ENCODE measurements around the gene ACTR6. TPM values are rescaled to one million over a fixed set of nuclear protein-coding genes. Genes with fewer than 3 reads are reported as not detected.

Gene ACTR6
- total and polyA plus RNA-seq, 2 of the 4 experiments (the other 2 are of a cell fraction) = 9.7 to 10.2 TPM

DNA sequence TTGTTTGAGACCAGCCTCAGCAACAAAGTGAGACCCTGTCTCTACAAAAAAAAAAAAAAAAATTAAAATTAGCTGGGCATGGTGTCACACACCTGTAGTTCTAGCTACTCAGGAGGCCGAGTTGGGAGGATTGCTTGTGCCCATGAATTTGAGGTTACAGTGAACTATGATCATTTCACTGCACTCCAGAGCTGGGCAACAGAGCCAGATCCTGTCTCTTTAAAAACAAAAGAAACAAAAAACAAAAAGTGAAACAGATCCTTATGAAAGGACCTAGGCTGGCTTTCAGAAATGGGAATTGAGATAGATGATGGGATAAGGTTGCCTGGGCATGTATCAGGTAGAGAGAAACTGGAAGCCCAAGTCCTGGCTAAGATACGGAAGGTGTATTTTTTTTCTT lies 13.9 kb downstream of the ACTR6 start:
- Histone ChIP-seq H2AK5ac (ENCODE audit: low read depth, low read length) (no peak overlapping the region), H3K27ac (ENCODE audit: insufficient read depth, low read length) (no peak overlapping the region), H2BK120ac (ENCODE audit: low read depth, low read length) (no peak overlapping the region), H3K9me3 (ENCODE audit: control insufficient read depth, insufficient read depth, low read length) (no peaks in the 10 kb centered on the region), H2BK20ac (ENCODE audit: low read depth, low read length) (no peak overlapping the region), H3K9me1 (ENCODE audit: insufficient read depth, low read length) (peaks cover 4% of the 10 kb centered on the region; the same call in 1 of the 2 replicates), H3K14ac (replicated peaks; ENCODE audit: low read depth, low read length) (no peak overlapping the region), H2AFZ (replicated peaks; ENCODE audit: low read length, poor library complexity) (no peak overlapping the region), H3K4me1 (ENCODE audit: control insufficient read depth, insufficient read depth, low read length) (no peaks in the 10 kb centered on the region), H3K18ac (ENCODE audit: low read depth, low read length) (no peak overlapping the region), H2BK15ac (ENCODE audit: low read depth, low read length) (no peak overlapping the region), H3K4ac (ENCODE audit: low read depth, low read length) (no peak overlapping the region), H3K9ac (ENCODE audit: low read depth, low read length) (no peak overlapping the region), H3K79me1 (ENCODE audit: low read depth in 1 of 2, low read length in 2 of 2) (no peaks in the 10 kb centered on the region), H2BK5ac (ENCODE audit: low read depth, low read length, poor library complexity, severe bottlenecking) (no peak overlapping the region), H3K56ac (ENCODE audit: extremely low read depth, insufficient read depth, low read length) (no peak overlapping the region), H3K36me3 (ENCODE audit: control insufficient read depth, insufficient read depth, low read length) (peaks cover 22% of the 10 kb centered on the region), H4K8ac (ENCODE audit: low read depth in 2 of 2, low read length in 2 of 2) (no peak overlapping the region), H3K4me2 (ENCODE audit: low read depth, low read length) (no peak overlapping the region), H4K91ac (ENCODE audit: insufficient read depth, low read depth, low read length) (no peak overlapping the region), H3K4me3 (ENCODE audit: insufficient read depth, low read depth, low read length) (no peak overlapping the region), H2AK9ac (replicated peaks; ENCODE audit: low read depth, low read length, poor library complexity) (no peak overlapping the region), H3K23ac (ENCODE audit: low read depth, low read length) (no peak overlapping the region), H4K20me1 (ENCODE audit: insufficient read depth, low read length) (no peaks in the 10 kb centered on the region), H4K5ac (ENCODE audit: low read depth, low read length) (no peak overlapping the region), H3K27me3 (ENCODE audit: control insufficient read depth, insufficient read depth, low read length) (no peaks in the 10 kb centered on the region)
- dilution Hi-C loops (cut with HindIII; ENCODE audit: low sequenced_read_pairs, unreplicated experiment) (no loop called here), intact Hi-C loops (cut with micrococcal nuclease) (no loop called here), in situ Hi-C loops (cut with MboI; ENCODE audit: low sequenced_read_pairs) (no loop called here)
- no CpG with 5 or more reads among the region's 2 CpGs for WGBS, 2 experiments (ENCODE audit: extremely low coverage in 2 of 2, insufficient read length in 1 of 2)
- TF ChIP-seq RAD21 (IDR thresholded peaks at IDR 0.05; ENCODE audit: low read length) (no peak), MAZ (IDR thresholded peaks at IDR 0.05; ENCODE audit: borderline replicate concordance, low read depth, low read length) (no peak), RFX5 (IDR thresholded peaks at IDR 0.05; ENCODE audit: low read depth, low read length) (no peak), NFE2L2 (IDR thresholded peaks at IDR 0.05; ENCODE audit: low read depth, low read length) (no peak), BHLHE40 (IDR thresholded peaks at IDR 0.05; ENCODE audit: low read depth, low read length) (no peak), SMC3 (IDR thresholded peaks at IDR 0.05; ENCODE audit: low read depth, low read length) (no peak), POLR2A (IDR thresholded peaks at IDR 0.05; ENCODE audit: low read depth, low read length) (no peak), RCOR1 (IDR thresholded peaks at IDR 0.05; ENCODE audit: insufficient replicate concordance, low read length) (no peak), CHD1 (IDR thresholded peaks at IDR 0.05; ENCODE audit: low read depth, low read length) (no peak), FOS (IDR thresholded peaks at IDR 0.05; ENCODE audit: low read depth, low read length) (no peak), ELK1 (IDR thresholded peaks at IDR 0.05; ENCODE audit: borderline replicate concordance, low read depth, low read length) (no peak), MAFK (IDR thresholded peaks at IDR 0.05; ENCODE audit: low read depth, low read length) (no peak), MXI1 (IDR thresholded peaks at IDR 0.05; ENCODE audit: borderline replicate concordance, low read depth, low read length) (no peak), CEBPB (IDR thresholded peaks at IDR 0.05; ENCODE audit: low read depth, low read length) (no peak)
- TF ChIP-seq, protein P1, sequence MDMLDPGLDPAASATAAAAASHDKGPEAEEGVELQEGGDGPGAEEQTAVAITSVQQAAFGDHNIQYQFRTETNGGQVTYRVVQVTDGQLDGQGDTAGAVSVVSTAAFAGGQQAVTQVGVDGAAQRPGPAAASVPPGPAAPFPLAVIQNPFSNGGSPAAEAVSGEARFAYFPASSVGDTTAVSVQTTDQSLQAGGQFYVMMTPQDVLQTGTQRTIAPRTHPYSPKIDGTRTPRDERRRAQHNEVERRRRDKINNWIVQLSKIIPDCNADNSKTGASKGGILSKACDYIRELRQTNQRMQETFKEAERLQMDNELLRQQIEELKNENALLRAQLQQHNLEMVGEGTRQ (IDR thresholded peaks at IDR 0.05; ENCODE audit: low read depth, low read length) = no peak
- TF ChIP-seq, protein P2, sequence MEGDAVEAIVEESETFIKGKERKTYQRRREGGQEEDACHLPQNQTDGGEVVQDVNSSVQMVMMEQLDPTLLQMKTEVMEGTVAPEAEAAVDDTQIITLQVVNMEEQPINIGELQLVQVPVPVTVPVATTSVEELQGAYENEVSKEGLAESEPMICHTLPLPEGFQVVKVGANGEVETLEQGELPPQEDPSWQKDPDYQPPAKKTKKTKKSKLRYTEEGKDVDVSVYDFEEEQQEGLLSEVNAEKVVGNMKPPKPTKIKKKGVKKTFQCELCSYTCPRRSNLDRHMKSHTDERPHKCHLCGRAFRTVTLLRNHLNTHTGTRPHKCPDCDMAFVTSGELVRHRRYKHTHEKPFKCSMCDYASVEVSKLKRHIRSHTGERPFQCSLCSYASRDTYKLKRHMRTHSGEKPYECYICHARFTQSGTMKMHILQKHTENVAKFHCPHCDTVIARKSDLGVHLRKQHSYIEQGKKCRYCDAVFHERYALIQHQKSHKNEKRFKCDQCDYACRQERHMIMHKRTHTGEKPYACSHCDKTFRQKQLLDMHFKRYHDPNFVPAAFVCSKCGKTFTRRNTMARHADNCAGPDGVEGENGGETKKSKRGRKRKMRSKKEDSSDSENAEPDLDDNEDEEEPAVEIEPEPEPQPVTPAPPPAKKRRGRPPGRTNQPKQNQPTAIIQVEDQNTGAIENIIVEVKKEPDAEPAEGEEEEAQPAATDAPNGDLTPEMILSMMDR (conservative IDR thresholded peaks at IDR 0.05; ENCODE audit: low read depth, low read length) = no peak
- BruUV-seq (replicated peaks) = no TSS peak
- ATAC-seq (ENCODE audit: low read depth) = no peak
- ChIA-PET CTCF (interaction anchor here (0.6 to 1.4 kb wide), 2 partner anchors 12 to 138 kb away, joined by 3 read pairs; no protein-coding TSS in a partner anchor), POLR2A (ENCODE audit: unreplicated experiment) (interaction anchor here (0.6 kb wide), 1 partner anchor 10 kb away, joined by 3 read pairs; no protein-coding TSS in a partner anchor)
- DNase-seq = no peak

Measured in IMR-90 (cell line).